ENCODE measurements around the gene FMO1. TPM values are rescaled to one million over a fixed set of nuclear protein-coding genes. Genes with fewer than 3 reads are reported as not detected.

The FMO1 gene
- total RNA-seq, 1 experiment from 2014 or later, result not detected

DNA sequence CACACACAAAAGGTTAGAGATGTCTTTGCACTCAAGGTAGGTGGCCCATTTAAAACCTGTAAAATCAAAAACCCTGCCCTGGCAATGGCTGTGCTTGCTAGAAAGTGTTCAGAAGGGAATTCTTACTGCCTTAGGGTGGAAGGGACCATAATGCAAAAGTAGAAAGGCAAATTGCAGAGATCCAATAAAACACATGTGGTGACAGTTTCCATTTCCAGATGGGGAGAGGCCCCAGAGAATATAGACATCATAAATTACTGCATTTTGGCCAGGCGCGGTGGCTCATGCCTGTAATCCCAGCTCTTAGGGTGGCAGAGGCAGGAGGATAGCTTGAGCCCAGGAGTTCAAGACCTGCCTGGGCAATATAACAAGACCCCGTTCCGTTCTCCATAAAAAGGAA lies 13.0 kb downstream of the FMO1 start:
- Mint-ChIP-seq H3K36me3 (ENCODE audit: insufficient read depth in 1 of 3, low read depth in 3 of 3) (no peaks in the 10 kb centered on the region), H3K27ac (no peak overlapping the region; a peak in 1 of 7 replicates), H3K4me1 (peaks cover 7 to 8% of the 10 kb centered on the region in 2 experiments), H3K9me3 (no peaks in the 10 kb centered on the region), H3K4me3 (no peak overlapping the region), H3K27me3 (ENCODE audit: low read depth) (no peaks in the 10 kb centered on the region)
- no peak overlapping the region for H3K18ac ChIP-seq (ENCODE audit: insufficient read length, low read depth, low read length)
- H4K91ac ChIP-seq (ENCODE audit: insufficient read length, low read depth, low read length), result no peak overlapping the region
- no peaks in the 10 kb centered on the region for H3K79me1 ChIP-seq (ENCODE audit: insufficient read depth, low read depth, low read length, poor library complexity, severe bottlenecking)
- H4K20me1 ChIP-seq (ENCODE audit: control insufficient read depth, insufficient read depth, insufficient read length), result no peaks in the 10 kb centered on the region
- no peak overlapping the region for H3K27ac ChIP-seq (ENCODE audit: insufficient read length, low read depth, low read length)
- no peak overlapping the region for H4K5ac ChIP-seq (ENCODE audit: insufficient read length, low read depth, low read length)
- no peak overlapping the region for H3K56ac ChIP-seq (ENCODE audit: insufficient read length, low read depth, low read length)
- DNase-seq, result no peak
- TF ChIP-seq, protein P1, sequence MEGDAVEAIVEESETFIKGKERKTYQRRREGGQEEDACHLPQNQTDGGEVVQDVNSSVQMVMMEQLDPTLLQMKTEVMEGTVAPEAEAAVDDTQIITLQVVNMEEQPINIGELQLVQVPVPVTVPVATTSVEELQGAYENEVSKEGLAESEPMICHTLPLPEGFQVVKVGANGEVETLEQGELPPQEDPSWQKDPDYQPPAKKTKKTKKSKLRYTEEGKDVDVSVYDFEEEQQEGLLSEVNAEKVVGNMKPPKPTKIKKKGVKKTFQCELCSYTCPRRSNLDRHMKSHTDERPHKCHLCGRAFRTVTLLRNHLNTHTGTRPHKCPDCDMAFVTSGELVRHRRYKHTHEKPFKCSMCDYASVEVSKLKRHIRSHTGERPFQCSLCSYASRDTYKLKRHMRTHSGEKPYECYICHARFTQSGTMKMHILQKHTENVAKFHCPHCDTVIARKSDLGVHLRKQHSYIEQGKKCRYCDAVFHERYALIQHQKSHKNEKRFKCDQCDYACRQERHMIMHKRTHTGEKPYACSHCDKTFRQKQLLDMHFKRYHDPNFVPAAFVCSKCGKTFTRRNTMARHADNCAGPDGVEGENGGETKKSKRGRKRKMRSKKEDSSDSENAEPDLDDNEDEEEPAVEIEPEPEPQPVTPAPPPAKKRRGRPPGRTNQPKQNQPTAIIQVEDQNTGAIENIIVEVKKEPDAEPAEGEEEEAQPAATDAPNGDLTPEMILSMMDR (conservative IDR thresholded peaks at IDR 0.05), result no peak
- no peak overlapping the region for H2BK15ac ChIP-seq (ENCODE audit: low read depth, low read length)
- no peaks in the 10 kb centered on the region for H3K79me2 ChIP-seq (ENCODE audit: insufficient read depth, low read length)
- H2BK20ac ChIP-seq (ENCODE audit: low read depth, low read length, poor library complexity, severe bottlenecking), result no peak overlapping the region
- no peak overlapping the region for H3K4ac ChIP-seq (ENCODE audit: low read depth, low read length)
- no peak overlapping the region for H2BK12ac ChIP-seq (ENCODE audit: insufficient read length, low read depth, low read length)
- H3K4me2 ChIP-seq (ENCODE audit: insufficient read depth, insufficient read length, low read length), result no peak overlapping the region
- H3K27me3 ChIP-seq (ENCODE audit: insufficient read depth, low read length), result no peaks in the 10 kb centered on the region
- H3K23ac ChIP-seq (ENCODE audit: insufficient read length, low read depth, low read length), result no peak overlapping the region
- no CpG with 5 or more reads among the region's 4 CpGs for WGBS (ENCODE audit: extremely low coverage, insufficient read length, low lambda C conversion rate)
- no peak overlapping the region for H2BK120ac ChIP-seq (ENCODE audit: low read depth, low read length, poor library complexity, severe bottlenecking)
- no peaks in the 10 kb centered on the region for H3K23me2 ChIP-seq (ENCODE audit: insufficient read length, low read depth, low read length, poor library complexity, severe bottlenecking)
- no peak overlapping the region for H2BK5ac ChIP-seq (ENCODE audit: insufficient read length, low read length)
- no peak overlapping the region for H2AK5ac ChIP-seq (ENCODE audit: insufficient read length, low read length)
- no peak overlapping the region for H4K8ac ChIP-seq (replicated peaks; ENCODE audit: insufficient read length, low read depth, low read length)
- H3T11ph ChIP-seq (ENCODE audit: low read length), result no peak overlapping the region
- H3K9ac ChIP-seq (ENCODE audit: extremely low read depth, insufficient read length, low read length), result no peak overlapping the region
- H3K4me1 ChIP-seq (ENCODE audit: insufficient read depth, low read length), result peaks cover 2% of the 10 kb centered on the region; the same call in 1 of the 2 replicates
- H3K9me3 ChIP-seq (ENCODE audit: control insufficient read depth, low read depth, low read length), result no peaks in the 10 kb centered on the region
- H3K14ac ChIP-seq (ENCODE audit: insufficient read depth, low read length), result no peak overlapping the region
- no peak overlapping the region for H2AFZ ChIP-seq (ENCODE audit: low read length)

Measured in H9 (cell line).